ENCODE data around the gene SERPINB1.

- TF ChIP-seq RAD21 (conservative IDR thresholded peaks at IDR 0.05 in 1 of 2, IDR thresholded peaks at IDR 0.05 in 1 of 2) (no peak), CTCF (IDR thresholded peaks at IDR 0.05) (no peak), POLR2A (IDR thresholded peaks at IDR 0.05; ENCODE audit: low read length) (no peak), ELK1 (IDR thresholded peaks at IDR 0.05; ENCODE audit: low read depth, low read length) (no peak)
Measured at GRCh38 chr6:2877960-2878359, 36.3 kb upstream of the SERPINB1 start.

All from A549 (cell line).